Stimulated activated CD8-positive, alpha-beta memory T cell treated with anti-CD3 and anti-CD28 coated beads, Interleukin-15, amount 100 ng/mL, for 4 hours (primary cell): ENCODE results near the gene WSB2.

ENCODE experiments used
- DNase-seq, 2 donors: peaks; one replicate each; pipeline ENCODE4 v3.0.0-alpha.2; 2020; ENCODE audit warnings: low read depth in 2 of 2

Gene WSB2

DNA sequence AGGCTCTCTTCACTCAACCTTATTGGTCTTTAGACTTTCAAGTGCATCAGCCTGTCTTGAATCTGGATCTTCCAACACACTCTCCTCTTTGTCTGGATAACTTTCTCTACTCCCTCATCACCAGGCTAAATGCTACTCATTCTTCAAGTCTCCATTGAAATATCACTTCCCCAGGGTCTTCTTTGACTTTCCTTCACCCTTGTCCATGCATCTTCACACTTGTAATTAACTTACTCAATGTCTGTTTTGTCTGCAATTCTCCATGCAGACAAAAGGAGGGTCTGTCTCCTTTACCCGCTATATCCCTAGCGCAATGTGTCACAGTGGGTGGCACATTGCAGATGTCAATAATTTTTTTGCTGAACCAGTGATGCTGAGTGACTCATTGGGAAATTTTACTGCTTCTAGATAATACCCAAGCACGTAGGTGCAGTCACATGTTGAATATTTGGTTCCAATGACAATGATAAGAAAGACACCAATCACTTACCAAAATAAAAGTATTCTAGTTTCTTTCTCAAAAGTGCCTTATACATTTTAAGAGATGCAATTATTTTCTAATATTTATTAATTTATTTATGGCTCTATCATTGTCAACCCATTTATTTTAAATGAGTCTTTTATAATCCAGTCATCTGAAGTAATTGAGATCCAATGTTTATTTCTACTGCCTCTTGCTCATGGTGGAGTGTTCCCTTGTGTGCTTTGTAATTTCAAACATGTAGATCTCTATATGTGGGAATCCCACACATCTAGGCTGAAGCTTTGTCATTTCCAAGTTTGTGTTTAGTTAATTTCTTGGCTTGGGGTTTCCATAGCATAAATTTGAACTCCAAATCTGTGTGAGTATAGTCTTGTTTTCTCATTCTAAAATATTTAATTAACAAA, 66.2 kb downstream of the WSB2 start:
- no peak for DNase-seq

- DNase-seq: no peak
Observed at GRCh38 chr12:117986705-117987469, 74.1 kb downstream of the WSB2 start.

- no peak for DNase-seq
Observed at GRCh38 chr12:117985182-117985581, 75.8 kb downstream of the WSB2 start.
